ENCODE data around the gene SNX11.

DNA sequence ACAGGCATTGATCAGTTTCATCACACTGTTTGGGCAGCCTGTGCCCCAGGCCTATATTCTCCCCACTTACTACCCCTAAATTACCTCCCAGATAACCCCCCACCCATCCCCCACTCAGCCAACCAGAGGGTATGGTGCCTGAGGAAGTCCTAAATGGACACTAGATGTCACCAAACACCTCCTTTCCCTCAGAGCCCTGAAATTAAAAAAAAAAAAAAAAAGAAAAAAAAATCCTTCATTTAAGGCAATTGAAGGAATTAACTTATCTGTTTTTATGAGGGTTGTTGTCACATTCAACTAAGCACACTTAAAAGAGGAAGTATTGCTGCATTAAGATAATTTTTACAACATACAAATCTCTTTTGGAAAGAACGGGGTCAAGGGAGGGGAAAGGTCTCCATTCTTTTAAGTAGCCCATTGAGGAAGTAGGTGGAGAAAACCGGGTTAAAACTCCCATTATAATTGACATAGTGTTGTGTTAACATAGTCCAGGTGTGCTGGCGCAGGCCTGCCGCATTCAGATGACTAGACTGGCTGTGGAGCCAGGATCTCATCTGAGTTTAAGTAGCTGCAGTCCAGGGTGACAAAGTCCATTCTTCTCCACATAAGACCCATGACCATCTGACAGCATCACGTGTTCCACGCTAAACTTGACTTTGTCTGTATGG lies 46.3 kb downstream of the SNX11 start:
- TF ChIP-seq, protein P1, sequence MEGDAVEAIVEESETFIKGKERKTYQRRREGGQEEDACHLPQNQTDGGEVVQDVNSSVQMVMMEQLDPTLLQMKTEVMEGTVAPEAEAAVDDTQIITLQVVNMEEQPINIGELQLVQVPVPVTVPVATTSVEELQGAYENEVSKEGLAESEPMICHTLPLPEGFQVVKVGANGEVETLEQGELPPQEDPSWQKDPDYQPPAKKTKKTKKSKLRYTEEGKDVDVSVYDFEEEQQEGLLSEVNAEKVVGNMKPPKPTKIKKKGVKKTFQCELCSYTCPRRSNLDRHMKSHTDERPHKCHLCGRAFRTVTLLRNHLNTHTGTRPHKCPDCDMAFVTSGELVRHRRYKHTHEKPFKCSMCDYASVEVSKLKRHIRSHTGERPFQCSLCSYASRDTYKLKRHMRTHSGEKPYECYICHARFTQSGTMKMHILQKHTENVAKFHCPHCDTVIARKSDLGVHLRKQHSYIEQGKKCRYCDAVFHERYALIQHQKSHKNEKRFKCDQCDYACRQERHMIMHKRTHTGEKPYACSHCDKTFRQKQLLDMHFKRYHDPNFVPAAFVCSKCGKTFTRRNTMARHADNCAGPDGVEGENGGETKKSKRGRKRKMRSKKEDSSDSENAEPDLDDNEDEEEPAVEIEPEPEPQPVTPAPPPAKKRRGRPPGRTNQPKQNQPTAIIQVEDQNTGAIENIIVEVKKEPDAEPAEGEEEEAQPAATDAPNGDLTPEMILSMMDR (IDR thresholded peaks at IDR 0.05; ENCODE audit: extremely low read depth in 1 of 2, insufficient read depth in 1 of 2, low read depth in 1 of 2, low read length in 2 of 2): peak; percentile 31 to 38
- no peak for TF ChIP-seq EZH2 (IDR thresholded peaks at IDR 0.05; ENCODE audit: borderline replicate concordance, low read depth, low read length, severe bottlenecking)
- TF ChIP-seq POLR2A (IDR thresholded peaks at IDR 0.05; ENCODE audit: low read depth, low read length): no peak
- no peak for TF ChIP-seq JUN (IDR thresholded peaks at IDR 0.05; ENCODE audit: borderline replicate concordance, insufficient read depth, insufficient read length, low read depth)
- TF ChIP-seq POLR2AphosphoS5 (IDR thresholded peaks at IDR 0.05; ENCODE audit: insufficient read depth, low read depth, low read length): no peak
- TF ChIP-seq, protein P2, sequence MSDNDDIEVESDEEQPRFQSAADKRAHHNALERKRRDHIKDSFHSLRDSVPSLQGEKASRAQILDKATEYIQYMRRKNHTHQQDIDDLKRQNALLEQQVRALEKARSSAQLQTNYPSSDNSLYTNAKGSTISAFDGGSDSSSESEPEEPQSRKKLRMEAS (IDR thresholded peaks at IDR 0.05; ENCODE audit: insufficient read depth, insufficient read length): peak; percentile 23
- TF ChIP-seq MYC (IDR thresholded peaks at IDR 0.05; ENCODE audit: low read depth, low read length): no peak
- TF ChIP-seq GATA2 (IDR thresholded peaks at IDR 0.05; ENCODE audit: insufficient read depth, insufficient read length, low read depth, low read length): no peak

Measured in endothelial cell of umbilical vein (primary cell).